ENCODE results near the gene SENP5. TPM values are rescaled to one million over a fixed set of nuclear protein-coding genes. Genes with fewer than 3 reads are reported as not detected.
A peak's percentile ranks its signal among the peaks of the same experiment; 100 is the strongest.

Gene SENP5
- polyA plus RNA-seq, 3 donors, result 6.7 to 10.4 (median 8.4) TPM

- peaks cover 84% of the 10 kb centered on the region for H4K20me1 ChIP-seq (ENCODE audit: insufficient read depth, low read length)
- peaks cover 0 to 2% (median 0%) of the 10 kb centered on the region in 3 donors for H3K27me3 Mint-ChIP-seq (ENCODE audit: low read depth in 3 of 3)
- H2AFZ ChIP-seq (ENCODE audit: insufficient read depth, low read depth, low read length, poor library complexity, severe bottlenecking), result no peak overlapping the region
- TF ChIP-seq CTCF (IDR thresholded peaks at IDR 0.05), result no peak
- no peaks in the 10 kb centered on the region for H3K9me3 ChIP-seq (replicated peaks in 1 of 2; ENCODE audit: control insufficient read depth in 1 of 2, insufficient read depth in 1 of 2, low read length in 2 of 2)
- no peaks in the 10 kb centered on the region for H3K4me1 ChIP-seq (ENCODE audit: control insufficient read depth in 1 of 2, insufficient read depth in 2 of 2, low read length in 2 of 2)
- H3K4me3 ChIP-seq (replicated peaks in 1 of 3; ENCODE audit: low read depth in 2 of 3, low read length in 3 of 3), result no peak overlapping the region
- peaks cover 22% of the 10 kb centered on the region for H3K4me1 Mint-ChIP-seq
- no peak overlapping the region for H3K4me2 ChIP-seq (replicated peaks; ENCODE audit: extremely low read depth, low read length, poor library complexity, severe bottlenecking)
- H3K36me3 ChIP-seq (replicated peaks in 1 of 2; ENCODE audit: control insufficient read depth in 1 of 2, insufficient read depth in 2 of 2, low read length in 2 of 2), result peaks cover 38 to 79% of the 10 kb centered on the region in 2 donors
- peak in 1 of 3 donors; percentile 22 for DNase-seq
- no peaks in the 10 kb centered on the region for H3K27me3 ChIP-seq (ENCODE audit: control insufficient read depth in 2 of 2, insufficient read depth in 2 of 2, low read length in 2 of 2)
- H3K9me3 Mint-ChIP-seq, result no peaks in the 10 kb centered on the region
- WGBS (ENCODE audit: insufficient coverage), result 100% methylated on average over 1 of the region's 4 CpGs
- H3K4me3 Mint-ChIP-seq, result no peak overlapping the region
- no peak overlapping the region for H3K9ac ChIP-seq (ENCODE audit: insufficient read depth, low read length, poor library complexity, severe bottlenecking)
- H3K36me3 Mint-ChIP-seq, result peaks cover 38 to 69% of the 10 kb centered on the region in 2 donors
- intact Hi-C loops (cut with micrococcal nuclease), result no loop called here
- peak overlapping the region in 3 of 7 donors; percentile 30 to 46 (median 46) for H3K27ac Mint-ChIP-seq
- H3K27ac ChIP-seq (ENCODE audit: low read depth in 1 of 2, low read length in 2 of 2), result peak overlapping the region in 1 of 2 donors; percentile 36
- peaks cover 86% of the 10 kb centered on the region for H3K79me2 ChIP-seq (ENCODE audit: insufficient read depth, low read length)
Measured at GRCh38 chr3:196886144-196886543, 18.4 kb downstream of the SENP5 start.

- Histone ChIP-seq H3K9me3 (replicated peaks in 1 of 2; ENCODE audit: control insufficient read depth in 1 of 2, insufficient read depth in 1 of 2, low read length in 2 of 2) (no peaks in the 10 kb centered on the region), H3K4me2 (replicated peaks; ENCODE audit: extremely low read depth, low read length, poor library complexity, severe bottlenecking) (no peak overlapping the region), H3K27ac (ENCODE audit: low read depth in 1 of 2, low read length in 2 of 2) (no peak overlapping the region), H3K4me1 (ENCODE audit: control insufficient read depth in 1 of 2, insufficient read depth in 2 of 2, low read length in 2 of 2) (no peaks in the 10 kb centered on the region), H4K20me1 (ENCODE audit: insufficient read depth, low read length) (peaks cover 77% of the 10 kb centered on the region), H3K9ac (ENCODE audit: insufficient read depth, low read length, poor library complexity, severe bottlenecking) (no peak overlapping the region), H3K36me3 (replicated peaks in 1 of 2; ENCODE audit: control insufficient read depth in 1 of 2, insufficient read depth in 2 of 2, low read length in 2 of 2) (peaks cover 26 to 71% of the 10 kb centered on the region in 2 donors), H3K79me2 (ENCODE audit: insufficient read depth, low read length) (peaks cover 85% of the 10 kb centered on the region), H3K4me3 (replicated peaks in 1 of 3; ENCODE audit: low read depth in 2 of 3, low read length in 3 of 3) (no peak overlapping the region), H2AFZ (ENCODE audit: insufficient read depth, low read depth, low read length, poor library complexity, severe bottlenecking) (no peak overlapping the region), H3K27me3 (ENCODE audit: control insufficient read depth in 2 of 2, insufficient read depth in 2 of 2, low read length in 2 of 2) (no peaks in the 10 kb centered on the region)
- DNase-seq, result no peak
- H3K4me1 Mint-ChIP-seq, result peaks cover 21% of the 10 kb centered on the region
- intact Hi-C loops (cut with micrococcal nuclease), result no loop called here
- H3K27ac Mint-ChIP-seq, result peak overlapping the region in 1 of 7 donors; percentile 75
- no peaks in the 10 kb centered on the region for H3K9me3 Mint-ChIP-seq
- peaks cover 0 to 2% (median 0%) of the 10 kb centered on the region in 3 donors for H3K27me3 Mint-ChIP-seq (ENCODE audit: low read depth in 3 of 3)
- H3K4me3 Mint-ChIP-seq, result no peak overlapping the region
- 98% methylated on average over 6 of the region's 6 CpGs for WGBS (ENCODE audit: insufficient coverage)
- TF ChIP-seq CTCF (IDR thresholded peaks at IDR 0.05), result no peak
- peaks cover 34 to 68% of the 10 kb centered on the region in 2 donors for H3K36me3 Mint-ChIP-seq
Measured at GRCh38 chr3:196889844-196890708, 22.4 kb downstream of the SENP5 start.

All from CD14-positive monocyte (primary cell).